Neural progenitor cell (in vitro differentiated cells): ENCODE measurements around the gene SLC23A1. TPM values are rescaled to one million over a fixed set of nuclear protein-coding genes. Genes with fewer than 3 reads are reported as not detected.

Source experiments
- DNase-seq: peaks from one replicate; pipeline ENCODE4 v3.0.0-alpha.2; 2016; ENCODE audit warnings: low spot score
- H2AFZ ChIP-seq: fragments of 200-600 bp; sonication (generic); replicated peaks from 2 replicates; pipeline ENCODE4 v1.6.1; 2016; ENCODE audit warnings: antibody characterized with exemption
- H3F3A ChIP-seq: fragments of 200-600 bp; sonication (generic); 2 replicates; pipeline ENCODE4 v1.6.1; 2016; ENCODE audit warnings: antibody characterized with exemption, low read depth
- H3K27ac ChIP-seq: fragments of 200-600 bp; sonication (generic); 2 replicates; pipeline ENCODE4 v1.5.1; 2016; ENCODE audit warnings: mild to moderate bottlenecking
- H3K27me3 ChIP-seq: fragments of 200-600 bp; sonication (generic); 2 replicates; pipeline ENCODE4 v1.6.1; 2016; ENCODE audit warnings: mild to moderate bottlenecking, moderate library complexity
- H3K36me3 ChIP-seq: fragments of 200-600 bp; sonication (generic); 2 replicates; pipeline ENCODE4 v1.5.1; 2016
- H3K4me1 ChIP-seq: fragments of 200-600 bp; sonication (generic); 2 replicates; pipeline ENCODE4 v1.6.1; 2016; ENCODE audit warnings: mixed run types
- H3K4me2 ChIP-seq: fragments of 200-600 bp; sonication (generic); 2 replicates; pipeline ENCODE4 v1.6.1; 2016
- H3K4me3 ChIP-seq: fragments of 200-600 bp; sonication (generic); 2 replicates; pipeline ENCODE4 v1.5.1; 2016
- H3K79me2 ChIP-seq: fragments of 200-600 bp; sonication (generic); 2 replicates; pipeline ENCODE4 v1.6.1; 2016; ENCODE audit warnings: low read depth
- H3K9ac ChIP-seq: fragments of 200-600 bp; sonication (generic); 2 replicates; pipeline ENCODE4 v1.6.1; 2016
- H3K9me3 ChIP-seq: fragments of 200-600 bp; sonication (generic); 2 replicates; pipeline ENCODE4 v1.5.1; 2016; ENCODE audit warnings: low read depth
- H4K20me1 ChIP-seq: fragments of 200-600 bp; sonication (generic); 2 replicates; pipeline ENCODE4 v1.6.1; 2016; ENCODE audit warnings: low read depth
- H3K27ac Mint-ChIP-seq: 3 replicates; pipeline ENCODE4 v1.8.0; 2021; ENCODE audit warnings: mixed read lengths
- H3K27me3 Mint-ChIP-seq: 2 replicates; pipeline ENCODE4 v1.8.0; 2022; ENCODE audit warnings: low read depth, mild to moderate bottlenecking, inconsistent platforms, moderate library complexity, mixed read lengths; ENCODE audit not compliant: insufficient read depth
- H3K36me3 Mint-ChIP-seq: 3 replicates; pipeline ENCODE4 v1.8.0; 2021; ENCODE audit warnings: mixed read lengths
- H3K4me1 Mint-ChIP-seq: 3 replicates; pipeline ENCODE4 v1.8.0; 2021; ENCODE audit warnings: mixed read lengths
- H3K4me3 Mint-ChIP-seq: 3 replicates; pipeline ENCODE4 v1.8.0; 2021; ENCODE audit warnings: mild to moderate bottlenecking, moderate library complexity, mixed read lengths
- H3K9me3 Mint-ChIP-seq: 3 replicates; pipeline ENCODE4 v1.8.0; 2020; ENCODE audit warnings: mixed read lengths
- CTCF ChIP-seq: fragments of 200-600 bp; sonication (generic); IDR thresholded peaks from 2 replicates; pipeline ENCODE4 v1.5.1; 2017; ENCODE audit warnings: antibody characterized with exemption, mild to moderate bottlenecking
- EZH2 ChIP-seq: fragments of 200-600 bp; sonication (generic); IDR thresholded peaks from 2 replicates; pipeline ENCODE4 v1.6.1; 2017; ENCODE audit warnings: antibody characterized with exemption, mild to moderate bottlenecking, moderate library complexity
- EZH2phosphoT487 ChIP-seq: fragments of 200-600 bp; sonication (generic); IDR thresholded peaks from 2 replicates; pipeline ENCODE4 v1.6.1; 2017; ENCODE audit warnings: antibody characterized with exemption
- total RNA-seq: library from RNA; depleted of rRNA; stranded (reverse); fragments of >200 nt; gene quantifications from 2 replicates; pipeline ENCODE4 v1.2.3, GENCODE V29; 2015; ENCODE audit warnings: low replicate concordance

SLC23A1 gene
- total RNA-seq, 1 donor from 2014 or later, result not detected

DNA sequence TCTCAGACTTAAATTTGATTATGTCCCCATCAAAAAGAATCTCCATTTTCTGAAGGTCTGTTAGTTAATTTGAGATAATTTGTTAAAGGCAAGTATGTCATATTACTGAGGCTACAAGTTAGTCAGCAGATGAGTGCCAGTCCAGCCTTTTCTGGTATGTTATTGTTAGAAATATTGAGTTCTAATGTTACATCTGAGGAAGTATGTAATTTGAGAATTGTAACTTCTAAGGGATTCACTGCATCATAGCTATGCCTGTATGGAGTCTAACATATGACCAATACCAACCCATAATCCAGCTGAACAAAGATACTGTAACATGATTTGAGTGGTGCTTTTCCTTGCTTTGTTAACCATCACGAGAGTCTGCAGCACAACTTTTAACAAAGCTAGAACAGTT lies 13.9 kb downstream of the SLC23A1 start:
- Histone ChIP-seq H2AFZ (no peak overlapping the region), H3F3A (peaks cover 16% of the 10 kb centered on the region), H3K27me3 (no peaks in the 10 kb centered on the region), H4K20me1 (peaks cover 28% of the 10 kb centered on the region), H3K36me3 (peaks cover 25% of the 10 kb centered on the region), H3K4me2 (no peak overlapping the region), H3K79me2 (peaks cover 14% of the 10 kb centered on the region), H3K9me3 (no peaks in the 10 kb centered on the region), H3K27ac (no peak overlapping the region), H3K4me1 (no peaks in the 10 kb centered on the region), H3K4me3 (no peak overlapping the region), H3K9ac (no peak overlapping the region)
- Mint-ChIP-seq H3K4me3 (no peak overlapping the region), H3K27ac (no peak overlapping the region), H3K9me3 (no peaks in the 10 kb centered on the region), H3K27me3 (peaks cover 3% of the 10 kb centered on the region), H3K4me1 (no peaks in the 10 kb centered on the region), H3K36me3 (peaks cover 30% of the 10 kb centered on the region)
- DNase-seq, result no peak
- no peak for TF ChIP-seq EZH2phosphoT487
- TF ChIP-seq EZH2, result no peak
- no peak for TF ChIP-seq CTCF

- Histone ChIP-seq H3K9me3 (no peaks in the 10 kb centered on the region), H3K36me3 (peaks cover 27% of the 10 kb centered on the region), H2AFZ (no peak overlapping the region), H3K4me1 (no peaks in the 10 kb centered on the region), H3K27ac (no peak overlapping the region), H3K9ac (no peak overlapping the region), H3K27me3 (no peaks in the 10 kb centered on the region), H3K4me3 (no peak overlapping the region), H4K20me1 (peaks cover 33% of the 10 kb centered on the region), H3K79me2 (peaks cover 19% of the 10 kb centered on the region), H3F3A (peaks cover 16% of the 10 kb centered on the region), H3K4me2 (no peak overlapping the region)
- no peak for DNase-seq
- Mint-ChIP-seq H3K36me3 (peaks cover 33% of the 10 kb centered on the region), H3K4me3 (no peak overlapping the region), H3K4me1 (no peaks in the 10 kb centered on the region), H3K27ac (no peak overlapping the region), H3K27me3 (no peaks in the 10 kb centered on the region), H3K9me3 (no peaks in the 10 kb centered on the region)
- TF ChIP-seq CTCF (peak; percentile 10), EZH2 (no peak)
Observed at GRCh38 chr5:139368613-139369012, 14.5 kb downstream of the SLC23A1 start.

DNA sequence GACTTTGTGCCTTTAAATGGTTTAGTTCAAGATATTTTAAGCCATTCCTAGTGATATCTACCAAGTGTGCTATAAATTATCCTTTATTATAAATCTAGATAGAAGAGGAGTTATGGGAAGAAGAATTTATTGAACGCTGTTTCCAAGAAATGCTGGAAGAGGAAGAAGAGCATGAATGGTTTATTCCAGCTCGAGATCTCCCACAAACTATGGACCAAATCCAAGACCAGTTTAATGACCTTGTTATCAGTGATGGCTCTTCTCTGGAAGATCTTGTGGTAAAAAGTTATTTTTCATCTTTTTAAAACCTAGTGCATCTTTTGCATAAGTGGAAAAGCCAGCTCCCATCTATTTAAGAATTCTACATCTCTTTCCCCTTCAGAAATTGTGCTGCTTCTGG lies 18.6 kb downstream of the SLC23A1 start:
- Histone ChIP-seq H3K79me2 (peaks cover 60% of the 10 kb centered on the region), H3K4me1 (no peaks in the 10 kb centered on the region), H3K36me3 (peaks cover 27% of the 10 kb centered on the region), H3K4me3 (no peak overlapping the region), H3K9me3 (no peaks in the 10 kb centered on the region), H3K4me2 (no peak overlapping the region), H3F3A (no peaks in the 10 kb centered on the region), H2AFZ (no peak overlapping the region), H3K9ac (no peak overlapping the region), H3K27ac (no peak overlapping the region), H3K27me3 (no peaks in the 10 kb centered on the region), H4K20me1 (peaks cover 68% of the 10 kb centered on the region)
- H3K9me3 Mint-ChIP-seq, result no peaks in the 10 kb centered on the region
- no peak for TF ChIP-seq EZH2phosphoT487
- TF ChIP-seq EZH2, result no peak
- no peak for TF ChIP-seq CTCF
- H3K4me3 Mint-ChIP-seq, result no peak overlapping the region
- no peak overlapping the region for H3K27ac Mint-ChIP-seq
- DNase-seq, result no peak
- peaks cover 3% of the 10 kb centered on the region for H3K27me3 Mint-ChIP-seq
- H3K4me1 Mint-ChIP-seq, result no peaks in the 10 kb centered on the region
- H3K36me3 Mint-ChIP-seq, result peaks cover 32% of the 10 kb centered on the region
